ES-I3 (cell line): ENCODE results near the gene HHLA2.
"Not testable (repeated sequence)": the region's sequence is repeated elsewhere in the genome, so short reads cannot be mapped to it uniquely, and the experiment has no call there.

Experiments
- H3K36me3 ChIP-seq: 2 replicates; pipeline ENCODE4 v1.6.1; 2013; ENCODE audit warnings: mild to moderate bottlenecking, low read length, control low read depth, moderate library complexity; ENCODE audit not compliant: insufficient read depth
- H3K4me1 ChIP-seq: 2 replicates; pipeline ENCODE4 v1.6.1; 2013; ENCODE audit warnings: mild to moderate bottlenecking, control low read depth, low read length; ENCODE audit not compliant: insufficient read depth
- H3K9ac ChIP-seq: 2 replicates; pipeline ENCODE4 v1.6.1; 2013; ENCODE audit warnings: low read depth, mild to moderate bottlenecking, low read length, moderate library complexity
- H3K9me3 ChIP-seq: 2 replicates; pipeline ENCODE4 v1.6.1; 2013; ENCODE audit warnings: mild to moderate bottlenecking, low read length, moderate library complexity; ENCODE audit not compliant: control insufficient read depth, insufficient read depth

The HHLA2 gene

GRCh38 chr3:108342837-108343486, 46.6 kb downstream of the HHLA2 start:
- Histone ChIP-seq H3K36me3 (no peaks in the 10 kb centered on the region), H3K9me3 (no peaks in the 10 kb centered on the region), H3K4me1 (no peaks in the 10 kb centered on the region), H3K9ac (no peak overlapping the region)

GRCh38 chr3:108343491-108343890, 47.1 kb downstream of the HHLA2 start:
- Histone ChIP-seq H3K36me3 (no peaks in the 10 kb centered on the region), H3K4me1 (no peaks in the 10 kb centered on the region), H3K9ac (no peak overlapping the region), H3K9me3 (no peaks in the 10 kb centered on the region)

GRCh38 chr3:108345492-108346205, 49.3 kb downstream of the HHLA2 start:
- Histone ChIP-seq H3K9me3 (no peaks in the 10 kb centered on the region), H3K9ac (no peak overlapping the region), H3K36me3 (no peaks in the 10 kb centered on the region), H3K4me1 (no peaks in the 10 kb centered on the region)

- no peaks in the 10 kb centered on the region for H3K4me1 ChIP-seq
- H3K36me3 ChIP-seq = no peaks in the 10 kb centered on the region
- no peak overlapping the region for H3K9ac ChIP-seq
- H3K9me3 ChIP-seq = no peaks in the 10 kb centered on the region
Observed at GRCh38 chr3:108346301-108347227, 50.2 kb downstream of the HHLA2 start.

GRCh38 chr3:108352176-108352575, 55.8 kb downstream of the HHLA2 start:
- no peaks in the 10 kb centered on the region for H3K36me3 ChIP-seq
- H3K9ac ChIP-seq = no peak overlapping the region
- no peaks in the 10 kb centered on the region for H3K4me1 ChIP-seq
- H3K9me3 ChIP-seq = no peaks in the 10 kb centered on the region

- no peaks in the 10 kb centered on the region for H3K36me3 ChIP-seq
- no peak overlapping the region for H3K9ac ChIP-seq
- no peaks in the 10 kb centered on the region for H3K4me1 ChIP-seq
- H3K9me3 ChIP-seq = no peaks in the 10 kb centered on the region
Observed at GRCh38 chr3:108354562-108354961, 58.2 kb downstream of the HHLA2 start.

- Histone ChIP-seq H3K4me1 (no peaks in the 10 kb centered on the region), H3K36me3 (no peaks in the 10 kb centered on the region), H3K9me3 (no peaks in the 10 kb centered on the region), H3K9ac (no peak overlapping the region)
Observed at GRCh38 chr3:108357042-108357441, 60.7 kb downstream of the HHLA2 start.

- no peaks in the 10 kb centered on the region for H3K4me1 ChIP-seq
- H3K36me3 ChIP-seq = no peaks in the 10 kb centered on the region
- H3K9me3 ChIP-seq = no peaks in the 10 kb centered on the region
Observed at GRCh38 chr3:108359011-108359410, 62.7 kb downstream of the HHLA2 start.

GRCh38 chr3:108376026-108376425, 79.7 kb downstream of the HHLA2 start:
- no peaks in the 10 kb centered on the region for H3K36me3 ChIP-seq
- H3K4me1 ChIP-seq = peaks cover 7% of the 10 kb centered on the region; the same call in 1 of the 2 replicates
- H3K9ac ChIP-seq = no peak overlapping the region
- H3K9me3 ChIP-seq = no peaks in the 10 kb centered on the region

More at GRCh38 chr3:108359011-108359410, 62.7 kb downstream of the HHLA2 start:
- H3K9ac ChIP-seq = no peak overlapping the region

GRCh38 chr3:108377384-108377783, 81.0 kb downstream of the HHLA2 start:
- Histone ChIP-seq H3K4me1 (peaks cover 15% of the 10 kb centered on the region; the same call in 1 of the 2 replicates), H3K36me3 (no peaks in the 10 kb centered on the region), H3K9ac (no peak overlapping the region), H3K9me3 (no peaks in the 10 kb centered on the region)

GRCh38 chr3:108378153-108378951, 82.0 kb downstream of the HHLA2 start:
- peaks cover 15% of the 10 kb centered on the region; the same call in 1 of the 2 replicates for H3K4me1 ChIP-seq
- H3K9ac ChIP-seq = no peak overlapping the region
- no peaks in the 10 kb centered on the region for H3K9me3 ChIP-seq
- no peaks in the 10 kb centered on the region for H3K36me3 ChIP-seq

GRCh38 chr3:108378952-108379342, 82.6 kb downstream of the HHLA2 start:
- H3K4me1 ChIP-seq = peaks cover 15% of the 10 kb centered on the region; the same call in 1 of the 2 replicates
- not testable (repeated sequence) for H3K9ac ChIP-seq, H3K9me3 ChIP-seq, H3K36me3 ChIP-seq

- Histone ChIP-seq H3K36me3 (no peaks in the 10 kb centered on the region), H3K9me3 (no peaks in the 10 kb centered on the region), H3K4me1 (peaks cover 15% of the 10 kb centered on the region; the same call in 1 of the 2 replicates), H3K9ac (no peak overlapping the region)
Observed at GRCh38 chr3:108380128-108380795, 83.9 kb downstream of the HHLA2 start.
